Measurements from ENCODE around the gene SV2C.

The SV2C gene

GRCh38 chr5:76192837-76193236 lies 109.7 kb downstream of the SV2C start:
- Histone ChIP-seq H3K4me1 (ENCODE audit: low read length) (no peaks in the 10 kb centered on the region), H4K20me1 (ENCODE audit: insufficient read depth, low read length) (no peaks in the 10 kb centered on the region), H3K36me3 (replicated peaks; ENCODE audit: insufficient read depth, low read length) (no peaks in the 10 kb centered on the region), H3K27ac (ENCODE audit: low read length) (no peak overlapping the region), H3K9ac (ENCODE audit: low read length) (no peak overlapping the region), H3K27me3 (replicated peaks; ENCODE audit: insufficient read depth, low read length) (no peaks in the 10 kb centered on the region), H3K4me2 (ENCODE audit: low read depth, low read length) (no peak overlapping the region), H3K9me3 (replicated peaks; ENCODE audit: insufficient read depth, low read length) (no peaks in the 10 kb centered on the region), H3F3A (ENCODE audit: insufficient read depth, low read length) (no peaks in the 10 kb centered on the region), H3K4me3 (ENCODE audit: low read length) (no peak overlapping the region), H2AFZ (ENCODE audit: low read length) (no peak overlapping the region), H3K79me2 (ENCODE audit: low read length) (no peaks in the 10 kb centered on the region), H3K9me2 (replicated peaks; ENCODE audit: insufficient read depth, low read length) (no peaks in the 10 kb centered on the region)
- TF ChIP-seq CTCF (IDR thresholded peaks at IDR 0.05; ENCODE audit: low read length) = no peak
- no peak for TF ChIP-seq EZH2phosphoT487 (IDR thresholded peaks at IDR 0.05; ENCODE audit: low read length)
- no peak for TF ChIP-seq EZH2 (optimal IDR thresholded peaks at IDR 0.05; ENCODE audit: low read depth, low read length)
- DNase-seq = no peak

GRCh38 chr5:76193635-76194034 lies 110.5 kb downstream of the SV2C start:
- no peaks in the 10 kb centered on the region for H4K20me1 ChIP-seq (ENCODE audit: insufficient read depth, low read length)
- no peak for DNase-seq
- H3K79me2 ChIP-seq (ENCODE audit: low read length) = no peaks in the 10 kb centered on the region
- no peaks in the 10 kb centered on the region for H3K9me2 ChIP-seq (replicated peaks; ENCODE audit: insufficient read depth, low read length)
- no peak overlapping the region for H3K27ac ChIP-seq (ENCODE audit: low read length)
- no peak overlapping the region for H3K4me3 ChIP-seq (ENCODE audit: low read length)
- H3K4me2 ChIP-seq (ENCODE audit: low read depth, low read length) = no peak overlapping the region
- H3K9me3 ChIP-seq (replicated peaks; ENCODE audit: insufficient read depth, low read length) = no peaks in the 10 kb centered on the region
- H3K9ac ChIP-seq (ENCODE audit: low read length) = no peak overlapping the region
- H3K4me1 ChIP-seq (ENCODE audit: low read length) = no peaks in the 10 kb centered on the region
- no peak overlapping the region for H2AFZ ChIP-seq (ENCODE audit: low read length)
- TF ChIP-seq CTCF (IDR thresholded peaks at IDR 0.05; ENCODE audit: low read length) = no peak
- H3K27me3 ChIP-seq (replicated peaks; ENCODE audit: insufficient read depth, low read length) = no peaks in the 10 kb centered on the region
- no peaks in the 10 kb centered on the region for H3F3A ChIP-seq (ENCODE audit: insufficient read depth, low read length)
- H3K36me3 ChIP-seq (replicated peaks; ENCODE audit: insufficient read depth, low read length) = no peaks in the 10 kb centered on the region

GRCh38 chr5:76194340-76194739 lies 111.2 kb downstream of the SV2C start:
- H3K36me3 ChIP-seq (replicated peaks; ENCODE audit: insufficient read depth, low read length) = no peaks in the 10 kb centered on the region
- no peak overlapping the region for H2AFZ ChIP-seq (ENCODE audit: low read length)
- H3K27me3 ChIP-seq (replicated peaks; ENCODE audit: insufficient read depth, low read length) = no peaks in the 10 kb centered on the region
- no peaks in the 10 kb centered on the region for H3K9me2 ChIP-seq (replicated peaks; ENCODE audit: insufficient read depth, low read length)
- H3K4me2 ChIP-seq (ENCODE audit: low read depth, low read length) = no peak overlapping the region
- no peaks in the 10 kb centered on the region for H4K20me1 ChIP-seq (ENCODE audit: insufficient read depth, low read length)
- H3K4me3 ChIP-seq (ENCODE audit: low read length) = no peak overlapping the region
- no peaks in the 10 kb centered on the region for H3K4me1 ChIP-seq (ENCODE audit: low read length)
- no peaks in the 10 kb centered on the region for H3K79me2 ChIP-seq (ENCODE audit: low read length)
- DNase-seq = no peak
- no peaks in the 10 kb centered on the region for H3K9me3 ChIP-seq (replicated peaks; ENCODE audit: insufficient read depth, low read length)
- TF ChIP-seq CTCF (IDR thresholded peaks at IDR 0.05; ENCODE audit: low read length) = no peak
- TF ChIP-seq EZH2 (optimal IDR thresholded peaks at IDR 0.05; ENCODE audit: low read depth, low read length) = no peak
- no peak for TF ChIP-seq EZH2phosphoT487 (IDR thresholded peaks at IDR 0.05; ENCODE audit: low read length)
- H3K9ac ChIP-seq (ENCODE audit: low read length) = no peak overlapping the region
- H3K27ac ChIP-seq (ENCODE audit: low read length) = no peak overlapping the region
- H3F3A ChIP-seq (ENCODE audit: insufficient read depth, low read length) = no peaks in the 10 kb centered on the region

GRCh38 chr5:76196457-76196856 lies 113.3 kb downstream of the SV2C start:
- Histone ChIP-seq H4K20me1 (ENCODE audit: insufficient read depth, low read length) (no peaks in the 10 kb centered on the region), H3K27ac (ENCODE audit: low read length) (no peak overlapping the region), H3F3A (ENCODE audit: insufficient read depth, low read length) (no peaks in the 10 kb centered on the region), H3K4me1 (ENCODE audit: low read length) (no peaks in the 10 kb centered on the region), H3K36me3 (replicated peaks; ENCODE audit: insufficient read depth, low read length) (no peaks in the 10 kb centered on the region), H3K4me2 (ENCODE audit: low read depth, low read length) (no peak overlapping the region), H3K9me2 (replicated peaks; ENCODE audit: insufficient read depth, low read length) (no peaks in the 10 kb centered on the region), H3K4me3 (ENCODE audit: low read length) (no peak overlapping the region), H3K27me3 (replicated peaks; ENCODE audit: insufficient read depth, low read length) (no peaks in the 10 kb centered on the region), H2AFZ (ENCODE audit: low read length) (no peak overlapping the region), H3K9me3 (replicated peaks; ENCODE audit: insufficient read depth, low read length) (no peaks in the 10 kb centered on the region), H3K79me2 (ENCODE audit: low read length) (no peaks in the 10 kb centered on the region), H3K9ac (ENCODE audit: low read length) (no peak overlapping the region)
- TF ChIP-seq CTCF (IDR thresholded peaks at IDR 0.05; ENCODE audit: low read length) (no peak), EZH2 (optimal IDR thresholded peaks at IDR 0.05; ENCODE audit: low read depth, low read length) (no peak), EZH2phosphoT487 (IDR thresholded peaks at IDR 0.05; ENCODE audit: low read length) (no peak)
- no peak for DNase-seq
